HG02981 (cell line): ENCODE data around the gene SGTB.
"Not testable (repeated sequence)": the region's sequence is repeated elsewhere in the genome, so short reads cannot be mapped to it uniquely, and the experiment has no call there.

Experiments used
- ATAC-seq: cut with Tn5 transposase; IDR thresholded peaks from one replicate; pipeline ENCODE4 v1.9.1; 2021; ENCODE audit warnings: mild to moderate bottlenecking, moderate library complexity; ENCODE audit not compliant: unreplicated experiment

Gene SGTB

DNA sequence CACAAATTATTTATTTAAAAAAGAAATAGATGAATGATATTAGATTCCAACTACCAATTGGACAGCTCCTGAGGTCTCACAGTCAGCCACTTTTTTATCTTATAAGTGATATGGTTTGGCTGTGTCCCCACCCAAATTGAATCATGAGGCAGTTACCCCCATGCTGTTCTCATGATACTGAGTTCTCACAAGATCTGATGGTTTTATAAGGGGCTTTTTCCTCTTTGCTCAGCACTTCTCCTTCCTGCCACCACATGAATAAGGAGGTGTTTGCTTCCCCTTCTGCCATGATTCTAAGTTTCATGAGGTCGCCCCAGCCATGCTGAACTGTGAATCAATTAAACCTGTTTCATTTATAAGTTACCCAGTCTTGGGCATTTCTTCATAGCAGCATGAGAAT, 13.0 kb upstream of the SGTB start:
- no peak for ATAC-seq

- ATAC-seq: not testable (repeated sequence)
Observed at GRCh38 chr5:65734196-65734775, 12.4 kb upstream of the SGTB start.

DNA sequence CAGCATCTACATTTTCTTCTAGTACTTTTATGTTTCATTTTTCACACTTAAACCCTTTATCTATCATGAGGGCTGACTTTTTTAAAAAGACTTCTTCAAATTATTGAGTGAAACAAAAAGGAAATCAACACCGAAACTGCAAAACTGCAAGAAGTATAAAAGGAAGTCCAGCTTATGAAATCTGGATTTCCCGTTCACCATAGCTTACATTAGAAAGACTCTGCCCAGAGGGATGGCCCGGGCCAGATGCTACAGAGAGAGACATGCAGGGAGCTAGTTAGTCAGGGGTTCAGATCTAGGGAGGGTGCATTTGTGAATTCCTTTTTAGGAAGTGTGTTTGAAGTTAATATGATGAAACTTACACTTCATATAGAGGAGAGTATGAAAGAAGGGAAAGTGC, 10.1 kb upstream of the SGTB start:
- not testable (repeated sequence) for ATAC-seq

DNA sequence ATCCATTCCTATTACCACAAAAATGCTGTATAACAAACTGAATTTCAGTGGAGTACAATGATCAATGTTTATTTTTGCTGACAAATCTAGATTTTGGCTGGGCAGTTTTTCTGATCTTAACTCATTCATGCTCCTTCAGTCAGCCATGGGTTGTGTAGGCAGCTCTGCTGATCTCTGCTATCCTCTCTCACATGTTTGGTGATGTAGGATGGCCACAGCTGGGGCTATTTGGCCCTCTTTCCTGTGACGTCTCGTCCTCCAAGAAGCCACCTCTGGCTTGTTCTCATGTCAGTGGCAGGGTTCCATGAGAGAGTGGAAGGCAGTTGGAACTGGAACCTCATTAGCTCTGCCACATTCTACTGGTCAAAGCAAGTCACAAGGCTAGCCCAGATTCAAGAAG, 9.0 kb upstream of the SGTB start:
- ATAC-seq: no peak

DNA sequence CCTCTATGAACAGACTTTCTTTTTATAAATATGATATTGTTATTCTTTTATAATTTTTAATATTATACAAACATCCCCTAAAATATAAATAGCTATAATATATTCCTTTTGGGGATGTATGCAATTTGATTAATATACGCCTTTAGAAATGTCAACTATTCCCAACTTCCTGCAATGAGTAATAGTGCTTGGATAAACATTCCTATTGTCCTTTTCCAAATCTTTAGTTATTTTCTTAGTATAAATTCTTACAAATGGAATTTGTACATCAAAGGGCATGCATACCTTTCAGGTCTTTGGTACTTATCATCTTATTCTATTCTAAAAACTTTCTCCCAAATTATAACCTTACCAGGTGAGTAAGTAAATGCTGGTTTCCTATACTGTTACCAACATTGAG, 6.3 kb upstream of the SGTB start:
- ATAC-seq: no peak

- no peak for ATAC-seq
Observed at GRCh38 chr5:65727491-65728156, 5.7 kb upstream of the SGTB start.

- ATAC-seq: no peak
Observed at GRCh38 chr5:65722575-65723403, 880 bp upstream of the SGTB start.

GRCh38 chr5:65721050-65721719, 724 bp downstream of the SGTB start:
- ATAC-seq: no peak

GRCh38 chr5:65718576-65719310, 3.2 kb downstream of the SGTB start:
- no peak for ATAC-seq

DNA sequence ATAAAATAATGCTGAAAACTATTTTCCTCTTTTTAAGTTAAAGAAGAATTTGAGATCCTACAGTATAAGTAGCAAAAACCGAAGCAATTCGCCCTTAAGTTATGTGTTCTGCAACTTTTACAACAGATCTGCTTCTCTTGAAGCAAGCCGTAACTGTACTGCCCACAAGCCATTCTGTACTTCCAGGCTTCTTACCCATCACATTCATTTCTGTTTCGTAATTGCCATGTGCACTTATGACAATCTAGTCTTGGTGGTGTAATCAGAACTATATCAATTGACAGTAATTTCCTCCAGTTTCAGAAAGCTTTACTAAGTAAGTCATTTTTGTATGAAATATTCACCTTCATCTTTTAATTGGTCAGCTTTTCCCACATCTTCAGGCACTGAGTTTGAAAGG, 13.8 kb downstream of the SGTB start:
- no peak for ATAC-seq

GRCh38 chr5:65707663-65708062, 14.2 kb downstream of the SGTB start:
- no peak for ATAC-seq

DNA sequence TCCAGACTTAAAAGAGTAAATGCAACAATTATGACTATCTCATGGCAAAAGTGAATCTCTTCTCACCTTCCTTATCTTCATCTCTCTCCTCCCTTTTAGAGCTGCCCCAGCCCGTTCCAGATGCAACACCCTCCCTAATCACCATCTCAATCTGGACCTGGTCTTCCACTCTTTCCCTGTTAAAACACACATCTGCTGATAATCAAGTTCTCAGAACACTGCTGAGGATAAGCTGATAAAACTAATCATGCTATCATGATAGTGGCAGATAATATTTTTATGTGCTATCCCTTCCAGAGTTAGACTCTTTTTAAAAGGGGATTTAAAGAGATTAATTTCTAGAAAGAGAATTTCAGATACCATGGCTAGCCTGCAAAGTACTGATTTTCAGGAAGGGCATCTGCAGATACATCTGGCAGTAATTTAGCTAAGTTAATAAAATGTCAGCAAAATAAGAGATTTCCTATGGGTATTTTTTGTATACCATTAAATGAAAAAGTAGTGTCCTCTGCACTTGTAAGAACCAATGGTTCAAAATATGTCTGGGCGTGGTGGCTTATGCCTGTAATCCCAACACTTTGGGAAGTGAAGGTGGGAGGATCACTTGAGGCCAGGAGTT, 17.2 kb downstream of the SGTB start:
- no peak for ATAC-seq

GRCh38 chr5:65702036-65702435, 19.9 kb downstream of the SGTB start:
- ATAC-seq: no peak

DNA sequence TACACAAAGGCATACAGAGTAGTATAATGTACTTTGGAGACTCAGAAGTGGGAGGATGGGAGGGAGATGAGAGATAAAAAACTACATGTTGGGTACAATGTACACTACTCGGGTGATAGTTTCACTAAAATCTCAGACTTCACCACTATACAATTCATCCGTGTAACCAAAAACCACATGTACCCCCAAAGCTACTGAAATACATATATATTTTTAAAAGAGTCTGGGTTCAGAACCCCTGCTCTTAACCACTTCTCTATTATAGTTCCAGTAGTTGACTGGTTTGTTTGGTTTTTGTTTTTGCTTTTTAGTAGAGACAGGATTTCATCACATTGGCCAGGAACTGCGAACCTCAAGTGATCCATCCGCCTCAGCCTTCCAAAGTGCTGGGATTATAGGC, 22.6 kb downstream of the SGTB start:
- ATAC-seq: no peak

DNA sequence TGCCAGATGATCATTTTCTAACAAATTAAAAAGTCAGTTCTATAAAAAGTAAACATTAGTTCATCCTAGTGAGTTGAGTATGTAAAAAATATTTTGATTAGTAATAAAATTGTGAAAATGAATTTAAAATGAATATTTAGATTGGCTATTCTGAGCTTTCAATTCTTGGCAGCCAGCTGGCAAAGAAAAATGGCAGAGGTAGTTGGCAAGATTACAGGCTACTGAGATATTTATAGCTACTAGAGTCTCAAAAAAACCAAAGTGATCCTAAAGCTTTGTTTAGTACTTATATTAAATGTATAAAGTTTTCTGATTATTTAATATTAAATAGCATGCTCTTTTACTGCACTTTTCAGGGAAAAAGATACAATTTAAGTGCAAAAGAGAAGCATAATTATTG, 25.0 kb downstream of the SGTB start:
- no peak for ATAC-seq

DNA sequence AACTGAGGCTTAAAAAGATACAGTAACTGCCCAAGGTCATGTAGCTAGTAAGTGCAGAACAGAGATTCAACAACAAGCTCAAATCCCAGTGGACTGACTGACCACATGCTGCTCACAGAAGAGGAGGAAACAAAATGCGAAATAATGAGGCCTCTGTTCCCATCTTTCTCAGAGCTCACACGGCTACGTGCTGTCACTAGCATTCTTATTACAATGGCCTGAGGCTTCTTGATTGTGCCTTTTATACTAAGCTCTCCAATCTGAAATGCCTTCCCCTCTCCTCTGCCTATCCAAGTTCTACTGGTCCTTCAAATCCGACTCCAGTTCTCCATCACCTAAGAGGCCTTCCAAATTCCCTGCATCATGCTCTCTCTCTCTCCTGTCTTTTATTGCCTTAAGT, 26.0 kb downstream of the SGTB start:
- no peak for ATAC-seq

DNA sequence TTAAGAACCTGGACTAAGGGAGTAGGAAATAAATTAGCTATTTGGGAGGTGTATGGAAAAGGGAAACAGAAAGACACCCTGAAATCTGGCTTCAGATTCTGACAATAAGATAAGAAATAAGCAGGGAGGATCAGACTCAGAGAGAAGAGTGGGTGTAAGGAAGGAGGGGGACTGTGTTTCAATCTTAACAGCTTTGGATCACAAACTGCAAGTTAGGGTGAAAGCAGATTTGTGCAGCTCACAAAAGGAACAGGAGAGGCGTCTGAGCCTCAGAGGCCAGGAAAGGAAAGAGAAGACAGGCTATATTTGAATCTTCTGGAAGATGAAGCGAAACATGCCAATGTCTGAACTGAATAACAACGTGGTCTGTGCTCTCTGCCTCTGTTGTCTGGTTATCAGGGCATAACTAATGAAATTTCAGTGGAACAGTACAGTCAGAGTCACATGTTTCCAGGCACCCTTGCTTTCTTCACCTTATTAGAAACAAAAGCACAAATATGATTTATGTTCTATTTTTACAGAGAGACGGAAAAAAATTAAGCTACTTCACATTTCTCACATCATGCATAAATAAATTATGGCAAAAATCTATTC, 26.6 kb downstream of the SGTB start:
- no peak for ATAC-seq

GRCh38 chr5:65693121-65693520, 28.8 kb downstream of the SGTB start:
- no peak for ATAC-seq

DNA sequence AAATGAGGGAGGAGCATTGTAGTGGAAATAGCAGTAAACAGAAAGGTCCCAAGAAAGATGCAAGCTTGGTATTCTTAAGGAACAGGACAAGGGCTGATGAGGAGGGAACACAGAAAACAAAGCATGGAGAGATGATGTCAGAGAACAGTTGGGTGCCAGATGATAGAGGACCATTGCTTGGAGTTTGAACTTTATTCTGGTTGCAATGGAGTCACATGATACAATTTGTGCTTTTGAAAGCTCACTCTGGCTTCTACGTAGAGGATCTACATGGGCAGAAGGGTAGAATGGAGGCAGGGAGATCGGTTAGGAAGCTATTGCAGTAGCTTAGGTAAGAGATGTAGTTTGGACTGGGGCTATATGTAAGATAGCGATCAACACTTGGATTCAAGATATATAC, 39.8 kb downstream of the SGTB start:
- no peak for ATAC-seq

GRCh38 chr5:65676056-65676455, 45.9 kb downstream of the SGTB start:
- ATAC-seq: not testable (repeated sequence)
